CD4-positive, alpha-beta T cell (primary cell): ENCODE results near the gene DND1. TPM values are rescaled to one million over a fixed set of nuclear protein-coding genes. Genes with fewer than 3 reads are reported as not detected.
A peak's percentile ranks its signal among the peaks of the same experiment; 100 is the strongest.

Experiments
- ATAC-seq: fragments of 200-7000 bp; cut with Tn5 transposase; one replicate; pipeline ENCODE4 v1.10.0; 2022; ENCODE audit warnings: mild to moderate bottlenecking; ENCODE audit not compliant: poor library complexity
- CTCF ChIA-PET: fragments of 350-600 bp; sonication (Branson Sonifier 250); formaldehyde crosslinking; loops from one replicate; lab custom pipeline; 2021; ENCODE audit warnings: antibody characterized with exemption, inconsistent platforms; lab: Charles Lee
- POLR2A ChIA-PET: fragments of 350-600 bp; sonication (Branson Sonifier 250); formaldehyde crosslinking; loops from one replicate; lab custom pipeline; 2021; ENCODE audit warnings: antibody characterized with exemption, inconsistent platforms; lab: Charles Lee
- DNase-seq, 14 experiments: peaks; one replicate each; pipeline ENCODE4 v3.0.0-alpha.2; 2013 to 2020; ENCODE audit warnings: mixed read lengths in 2 of 14
- H3K27ac ChIP-seq, 2 donors: one replicate each; pipeline versions ENCODE4 v1.5.1 to v1.7.0; 2013; ENCODE audit warnings: low read length in 2 of 2, low read depth in 1 of 2, mild to moderate bottlenecking in 1 of 2
- H3K27me3 ChIP-seq, 2 experiments: 1 replicate in 1 of 2; 2 replicates in 1 of 2; pipeline versions ENCODE4 v1.6.1 to v1.7.0; 2013; ENCODE audit warnings: low read length in 2 of 2, control low read depth in 1 of 2, mild to moderate bottlenecking in 1 of 2, moderate library complexity in 1 of 2; ENCODE audit not compliant: insufficient read depth in 2 of 2, control insufficient read depth in 1 of 2
- H3K36me3 ChIP-seq: one replicate; pipeline ENCODE4 v1.6.1; 2013; ENCODE audit warnings: low read length, control low read depth; ENCODE audit not compliant: insufficient read depth
- H3K4me1 ChIP-seq: one replicate; pipeline ENCODE4 v1.6.1; 2013; ENCODE audit warnings: low read length, control low read depth; ENCODE audit not compliant: insufficient read depth
- H3K4me3 ChIP-seq: one replicate; pipeline ENCODE4 v1.5.1; 2013; ENCODE audit warnings: mild to moderate bottlenecking, low read length, moderate library complexity
- H3K9me3 ChIP-seq, 2 experiments: 1 replicate in 1 of 2; 2 replicates in 1 of 2; pipeline versions ENCODE4 v1.6.1 to v1.7.0; 2013; ENCODE audit warnings: low read length in 2 of 2, mild to moderate bottlenecking in 2 of 2, control low read depth in 1 of 2, moderate library complexity in 1 of 2; ENCODE audit not compliant: control insufficient read depth in 1 of 2, insufficient read depth in 1 of 2
- H3K27ac Mint-ChIP-seq: one replicate; pipeline ENCODE4 v1.8.0; 2020; ENCODE audit warnings: mixed read lengths
- H3K27me3 Mint-ChIP-seq: one replicate; pipeline ENCODE4 v1.8.0; 2021; ENCODE audit warnings: mixed read lengths
- H3K36me3 Mint-ChIP-seq: one replicate; pipeline ENCODE4 v1.8.0; 2021; ENCODE audit warnings: low read depth, mixed read lengths
- H3K4me1 Mint-ChIP-seq: one replicate; pipeline ENCODE4 v1.8.0; 2021; ENCODE audit warnings: low read depth, mixed read lengths
- H3K4me3 Mint-ChIP-seq: one replicate; pipeline ENCODE4 v1.8.0; 2020; ENCODE audit warnings: mild to moderate bottlenecking, mixed read lengths
- H3K9me3 Mint-ChIP-seq: one replicate; pipeline ENCODE4 v1.8.0; 2020; ENCODE audit warnings: mixed read lengths
- intact Hi-C, 2 experiments: fragments of 100-400 bp; cut with DNase I in 1 of 2; cut with micrococcal nuclease in 1 of 2; formaldehyde crosslinking; loops; one replicate each; pipeline versions ENCODE4 v1.15.1 to v1.9.0; 2023 to 2025; cut with DNase I, micrococcal nuclease
- total RNA-seq, 174 experiments: library from RNA in 2 of 174; stranded (reverse) in 2 of 174; gene quantifications; one replicate each; pipeline ENCODE4 v1.2.3 and lab custom pipeline; 2021 to 2026
- TF ChIP-seq, protein P1 (sequence below): fragments of 200-600 bp; IDR thresholded peaks from one replicate; pipeline ENCODE4 v1.8.0; 2022; ENCODE audit warnings: antibody characterized with exemption, mild to moderate bottlenecking

DND1 gene
- total RNA-seq, 2 experiments from 2014 or later: 1.9 to 2.1 TPM

DNA sequence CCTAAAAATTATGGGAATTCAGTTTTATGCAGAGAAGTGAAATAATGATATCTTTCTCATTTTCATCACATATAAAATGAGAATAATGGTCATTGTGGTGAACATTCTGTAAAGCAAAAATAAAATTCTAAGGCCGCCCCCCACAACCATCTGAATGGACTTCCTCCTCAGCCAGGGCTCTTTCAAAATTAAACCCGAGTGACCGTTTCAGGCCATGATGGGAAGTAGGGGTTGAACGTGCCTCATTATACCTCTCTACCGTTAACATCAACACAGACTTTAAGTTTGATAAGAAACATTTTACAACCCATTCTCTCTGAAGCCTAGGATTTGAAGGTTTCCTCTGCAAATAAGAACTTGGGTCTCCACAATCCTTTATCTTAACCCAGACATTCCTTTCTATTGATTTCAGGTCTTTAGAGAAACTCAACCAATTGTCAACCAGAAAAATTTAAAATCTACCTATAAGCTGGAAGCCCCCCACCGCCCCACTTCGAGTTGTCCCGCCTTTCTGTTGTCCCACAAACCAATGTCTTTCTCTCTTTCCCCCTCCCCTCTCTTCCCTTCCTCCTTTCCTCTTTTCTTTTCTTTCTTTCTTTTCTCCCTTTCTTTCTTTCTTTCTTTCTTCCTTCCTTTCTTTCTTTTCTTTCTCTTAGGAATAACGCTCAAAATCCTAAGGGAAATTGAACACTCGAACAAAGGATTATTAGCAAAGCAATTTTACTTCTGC is 35.8 kb downstream of the DND1 start:
- Mint-ChIP-seq H3K4me3 (peak overlapping the region; percentile 92), H3K9me3 (no peaks in the 10 kb centered on the region), H3K36me3 (peaks cover 23% of the 10 kb centered on the region), H3K27me3 (no peaks in the 10 kb centered on the region), H3K27ac (peak overlapping the region; percentile 93), H3K4me1 (peaks cover 43% of the 10 kb centered on the region)
- Histone ChIP-seq H3K9me3 (no peaks in the 10 kb centered on the region), H3K27me3 (no peaks in the 10 kb centered on the region), H3K4me1 (peaks cover 34% of the 10 kb centered on the region), H3K36me3 (peaks cover 10% of the 10 kb centered on the region), H3K27ac (no peak overlapping the region), H3K4me3 (no peak overlapping the region)
- ChIA-PET POLR2A (no interaction called here), CTCF (interaction anchor here (1.1 to 3.1 kb wide), 3 partner anchors 10 to 90 kb away, joined by 3 to 18 read pairs (median 14); partner anchors contain the start of genes EIF4EBP3, IK and NDUFA2)
- TF ChIP-seq, protein P1, sequence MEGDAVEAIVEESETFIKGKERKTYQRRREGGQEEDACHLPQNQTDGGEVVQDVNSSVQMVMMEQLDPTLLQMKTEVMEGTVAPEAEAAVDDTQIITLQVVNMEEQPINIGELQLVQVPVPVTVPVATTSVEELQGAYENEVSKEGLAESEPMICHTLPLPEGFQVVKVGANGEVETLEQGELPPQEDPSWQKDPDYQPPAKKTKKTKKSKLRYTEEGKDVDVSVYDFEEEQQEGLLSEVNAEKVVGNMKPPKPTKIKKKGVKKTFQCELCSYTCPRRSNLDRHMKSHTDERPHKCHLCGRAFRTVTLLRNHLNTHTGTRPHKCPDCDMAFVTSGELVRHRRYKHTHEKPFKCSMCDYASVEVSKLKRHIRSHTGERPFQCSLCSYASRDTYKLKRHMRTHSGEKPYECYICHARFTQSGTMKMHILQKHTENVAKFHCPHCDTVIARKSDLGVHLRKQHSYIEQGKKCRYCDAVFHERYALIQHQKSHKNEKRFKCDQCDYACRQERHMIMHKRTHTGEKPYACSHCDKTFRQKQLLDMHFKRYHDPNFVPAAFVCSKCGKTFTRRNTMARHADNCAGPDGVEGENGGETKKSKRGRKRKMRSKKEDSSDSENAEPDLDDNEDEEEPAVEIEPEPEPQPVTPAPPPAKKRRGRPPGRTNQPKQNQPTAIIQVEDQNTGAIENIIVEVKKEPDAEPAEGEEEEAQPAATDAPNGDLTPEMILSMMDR: no peak
- DNase-seq: no peak
- no peak for ATAC-seq
- intact Hi-C loops: loop anchor here (2.0 to 10.0 kb wide), 8 partner anchors 55 to 533 kb away; partner anchors contain the start of genes EIF4EBP3 (in 2 of the 2), ANKHD1 (in 1 of the 2), APBB3 (in 1 of the 2) and HARS1 (in 1 of the 2)

DNA sequence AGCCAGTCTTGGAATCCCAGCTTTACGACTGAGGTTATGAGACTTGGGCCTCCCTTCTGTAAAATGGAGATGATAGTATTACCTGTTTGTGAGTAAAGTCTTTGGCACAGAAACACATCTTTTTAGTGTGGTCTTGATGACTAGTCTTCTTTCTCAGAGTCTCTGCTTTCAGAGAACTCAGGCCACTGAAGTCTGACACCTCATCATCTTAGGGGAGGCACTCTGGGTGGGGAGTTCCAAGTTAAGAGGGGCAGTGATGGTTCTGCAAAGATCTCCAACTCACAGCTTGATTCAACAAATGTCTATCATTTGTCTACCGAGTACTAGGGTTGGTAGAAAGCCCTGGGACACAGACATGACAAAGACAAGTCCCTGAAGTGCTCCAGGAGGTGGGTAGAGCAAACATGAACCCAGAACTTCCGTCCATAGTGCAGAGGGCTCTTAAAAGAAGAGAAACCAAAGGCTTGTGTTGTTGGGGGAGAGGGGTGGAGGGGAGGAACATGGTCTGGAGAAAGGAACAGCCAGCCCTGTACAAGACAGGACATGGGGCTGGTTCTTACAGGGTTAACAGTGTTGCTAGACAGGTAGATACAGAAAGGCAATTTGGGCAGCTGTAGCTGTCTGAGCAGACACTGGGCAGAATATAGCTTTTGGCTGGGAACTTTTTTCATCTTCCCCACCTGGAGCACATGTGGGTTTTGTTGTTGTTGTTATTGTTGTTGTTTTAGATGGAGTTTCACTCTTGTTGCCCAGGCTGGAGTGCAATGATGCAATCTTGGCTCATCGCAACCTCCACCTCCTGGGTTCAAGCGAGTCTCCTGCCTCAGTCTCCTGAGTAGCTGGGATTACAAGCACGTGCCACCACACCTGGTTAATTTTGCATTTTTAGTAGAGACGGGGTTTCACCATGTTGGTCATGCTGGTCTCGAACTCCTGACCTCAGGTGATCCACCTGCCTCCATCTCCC is 37.8 kb downstream of the DND1 start:
- Mint-ChIP-seq H3K36me3 (peaks cover 9% of the 10 kb centered on the region), H3K27ac (peak overlapping the region; percentile 60), H3K9me3 (no peaks in the 10 kb centered on the region), H3K4me3 (peak overlapping the region; percentile 64), H3K27me3 (no peaks in the 10 kb centered on the region), H3K4me1 (peaks cover 44% of the 10 kb centered on the region)
- ATAC-seq (no peak), DNase-seq (no peak)
- TF ChIP-seq, protein P1: no peak
- ChIA-PET CTCF (interaction anchor here (0.9 to 3.1 kb wide), 5 partner anchors 12 to 88 kb away, joined by 3 to 18 read pairs (median 3); partner anchors contain the start of genes EIF4EBP3, IK and NDUFA2), POLR2A (interaction anchor here (0.7 to 2.6 kb wide), 6 partner anchors 12 to 234 kb away, joined by 3 to 19 read pairs (median 4); partner anchors contain the start of genes ANKHD1, EIF4EBP3, IK and NDUFA2)
- intact Hi-C loops: loop anchor here (1.0 to 10.0 kb wide), 6 partner anchors 57 to 531 kb away; partner anchors contain the start of genes ANKHD1 (in 1 of the 2), EIF4EBP3 (in 1 of the 2), HARS1 (in 1 of the 2) and HARS2 (in 1 of the 2)
- no peak overlapping the region for H3K4me3 ChIP-seq
- no peak overlapping the region for H3K27ac ChIP-seq
- no peaks in the 10 kb centered on the region for H3K27me3 ChIP-seq
- no peaks in the 10 kb centered on the region for H3K9me3 ChIP-seq
- no peaks in the 10 kb centered on the region for H3K36me3 ChIP-seq
- H3K4me1 ChIP-seq: peaks cover 42% of the 10 kb centered on the region

DNA sequence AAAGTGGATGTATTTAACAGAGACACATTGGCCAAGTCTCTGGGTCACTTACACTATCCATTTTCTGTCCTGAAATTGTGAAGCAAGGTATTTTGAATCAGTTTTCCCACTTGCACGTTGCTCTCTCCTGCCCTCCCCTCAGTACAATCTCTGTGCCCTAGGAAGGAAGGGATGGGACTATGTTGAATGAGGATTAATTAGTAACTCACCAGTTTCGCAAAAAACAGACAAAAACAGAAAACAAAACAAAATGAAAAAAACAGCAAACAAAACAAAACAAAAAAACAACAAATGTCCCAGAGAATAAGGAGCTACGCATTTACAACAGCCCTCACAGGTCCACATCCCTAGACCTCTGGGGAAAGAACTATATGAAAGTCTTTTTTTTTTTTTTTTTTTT is 39.3 kb downstream of the DND1 start:
- Mint-ChIP-seq H3K4me3 (peak overlapping the region; percentile 91), H3K27me3 (no peaks in the 10 kb centered on the region), H3K36me3 (peaks cover 4% of the 10 kb centered on the region), H3K4me1 (peaks cover 35% of the 10 kb centered on the region), H3K9me3 (no peaks in the 10 kb centered on the region), H3K27ac (peak overlapping the region; percentile 26)
- DNase-seq (no peak), ATAC-seq (no peak)
- Histone ChIP-seq H3K27me3 (no peaks in the 10 kb centered on the region), H3K9me3 (no peaks in the 10 kb centered on the region), H3K27ac (no peak overlapping the region), H3K36me3 (no peaks in the 10 kb centered on the region), H3K4me3 (no peak overlapping the region), H3K4me1 (peaks cover 32% of the 10 kb centered on the region)
- CTCF ChIA-PET: interaction anchor here (0.9 to 3.1 kb wide), 2 partner anchors 33 to 87 kb away, joined by 3 to 18 read pairs; partner anchors contain the start of gene EIF4EBP3
- TF ChIP-seq, protein P1: no peak
- POLR2A ChIA-PET: interaction anchor here (1.2 to 2.6 kb wide), 3 partner anchors 77 to 232 kb away, joined by 4 to 19 read pairs (median 6); partner anchors contain the start of genes ANKHD1 and EIF4EBP3
- intact Hi-C loops: loop anchor here in 1 of 2 experiments (10.0 kb wide), 1 partner anchor 529 kb away; no protein-coding TSS in a partner anchor
